Inferior parietal cortex (tissue), 1 donor: ENCODE data around the gene DTX2.
"Not testable (repeated sequence)": the region's sequence is repeated elsewhere in the genome, so short reads cannot be mapped to it uniquely, and the experiment has no call there.

ENCODE experiments used
- DNase-seq: peaks from one replicate; pipeline ENCODE4 v3.0.0-alpha.2; 2016; ENCODE audit errors: extremely low spot score

Gene DTX2

GRCh38 chr7:76443846-76444245, 17.7 kb upstream of the DTX2 start:
- not testable (repeated sequence) for DNase-seq

GRCh38 chr7:76445577-76446008, 15.9 kb upstream of the DTX2 start:
- DNase-seq = not testable (repeated sequence)

GRCh38 chr7:76457017-76457416, 4.5 kb upstream of the DTX2 start:
- not testable (repeated sequence) for DNase-seq

GRCh38 chr7:76458504-76458903, 3.0 kb upstream of the DTX2 start:
- not testable (repeated sequence) for DNase-seq

GRCh38 chr7:76460767-76461166, 742 bp upstream of the DTX2 start:
- not testable (repeated sequence) for DNase-seq

GRCh38 chr7:76462271-76462882, 868 bp downstream of the DTX2 start:
- DNase-seq = not testable (repeated sequence)

GRCh38 chr7:76464959-76465358, 3.5 kb downstream of the DTX2 start:
- DNase-seq = not testable (repeated sequence)

- not testable (repeated sequence) for DNase-seq
Measured at GRCh38 chr7:76465950-76466349, 4.4 kb downstream of the DTX2 start.

GRCh38 chr7:76467743-76468404, 6.4 kb downstream of the DTX2 start:
- not testable (repeated sequence) for DNase-seq

- not testable (repeated sequence) for DNase-seq
Measured at GRCh38 chr7:76471556-76472221, 10.2 kb downstream of the DTX2 start.

- DNase-seq = not testable (repeated sequence)
Measured at GRCh38 chr7:76473097-76473496, 11.6 kb downstream of the DTX2 start.

- not testable (repeated sequence) for DNase-seq
Measured at GRCh38 chr7:76476280-76476679, 14.8 kb downstream of the DTX2 start.

GRCh38 chr7:76476742-76477474, 15.4 kb downstream of the DTX2 start:
- not testable (repeated sequence) for DNase-seq

GRCh38 chr7:76479628-76480027, 18.1 kb downstream of the DTX2 start:
- DNase-seq = not testable (repeated sequence)

GRCh38 chr7:76480403-76481253, 19.1 kb downstream of the DTX2 start:
- not testable (repeated sequence) for DNase-seq

- not testable (repeated sequence) for DNase-seq
Measured at GRCh38 chr7:76482660-76483059, 21.2 kb downstream of the DTX2 start.

- not testable (repeated sequence) for DNase-seq
Measured at GRCh38 chr7:76483081-76483480, 21.6 kb downstream of the DTX2 start.

- DNase-seq = not testable (repeated sequence)
Measured at GRCh38 chr7:76484456-76484855, 22.9 kb downstream of the DTX2 start.

GRCh38 chr7:76485822-76486610, 24.5 kb downstream of the DTX2 start:
- DNase-seq = not testable (repeated sequence)

GRCh38 chr7:76486618-76487017, 25.1 kb downstream of the DTX2 start:
- not testable (repeated sequence) for DNase-seq
